Activated T-helper 2 cell treated with anti-CD3 and anti-CD28 coated beads, Interferon-gamma antibody, Interleukin-2, Interleukin-4, amounts not matched to agents 10 μg/mL and 5 μg/mL and 100 μg/mL, durations not matched to agents 14 hours and 24 hours and 36 hours (primary cell): ENCODE results near the gene ABCA1. TPM values are rescaled to one million over a fixed set of nuclear protein-coding genes. Genes with fewer than 3 reads are reported as not detected.
A peak's percentile ranks its signal among the peaks of the same experiment; 100 is the strongest.
"Not testable (repeated sequence)": the region's sequence is repeated elsewhere in the genome, so short reads cannot be mapped to it uniquely, and the experiment has no call there.

Experiments
- DNase-seq: peaks from one replicate; pipeline ENCODE4 v3.0.0; 2021; ENCODE audit warnings: low spot score
- H3K27ac Mint-ChIP-seq: one replicate; pipeline ENCODE4 v1.8.0; 2021; ENCODE audit warnings: mixed read lengths
- H3K27me3 Mint-ChIP-seq: one replicate; pipeline ENCODE4 v1.8.0; 2021; ENCODE audit warnings: low read depth, mixed read lengths
- H3K36me3 Mint-ChIP-seq: one replicate; pipeline ENCODE4 v1.8.0; 2021; ENCODE audit warnings: low read depth, mixed read lengths
- H3K4me1 Mint-ChIP-seq: one replicate; pipeline ENCODE4 v1.8.0; 2021; ENCODE audit warnings: low read depth, mixed read lengths
- H3K4me3 Mint-ChIP-seq: one replicate; pipeline ENCODE4 v1.8.0; 2021; ENCODE audit warnings: low read depth, mild to moderate bottlenecking, moderate library complexity, mixed read lengths
- H3K9me3 Mint-ChIP-seq: one replicate; pipeline ENCODE4 v1.8.0; 2021; ENCODE audit warnings: mixed read lengths
- intact Hi-C: fragments of 100-400 bp; cut with micrococcal nuclease; formaldehyde crosslinking; loops from one replicate; pipeline ENCODE4 v1.15.1; 2023
- total RNA-seq: library from RNA; stranded (reverse); gene quantifications from 2 replicates; pipeline ENCODE4 v1.2.3, GENCODE V29; 2022

The ABCA1 gene
- total RNA-seq, 1 donor from 2014 or later, result 0.14 TPM

GRCh38 chr9:104769655-104770054, 158.3 kb downstream of the ABCA1 start:
- peaks cover 3% of the 10 kb centered on the region for H3K36me3 Mint-ChIP-seq
- no peaks in the 10 kb centered on the region for H3K9me3 Mint-ChIP-seq
- H3K4me3 Mint-ChIP-seq, result no peak overlapping the region
- no peak for DNase-seq
- H3K4me1 Mint-ChIP-seq, result no peaks in the 10 kb centered on the region
- peaks cover 16% of the 10 kb centered on the region for H3K27me3 Mint-ChIP-seq
- no peak overlapping the region for H3K27ac Mint-ChIP-seq
- intact Hi-C loops, result loop anchor here (10.0 kb wide), 2 partner anchors 225 to 925 kb away; partner anchors contain the start of gene TMEM38B

GRCh38 chr9:104769029-104769428, 158.9 kb downstream of the ABCA1 start:
- not testable (repeated sequence) for H3K36me3 Mint-ChIP-seq, H3K4me1 Mint-ChIP-seq, H3K27ac Mint-ChIP-seq, H3K4me3 Mint-ChIP-seq, H3K9me3 Mint-ChIP-seq, DNase-seq
- intact Hi-C loops, result loop anchor here (10.0 kb wide), 2 partner anchors 226 to 926 kb away; partner anchors contain the start of gene TMEM38B
- peaks cover 16% of the 10 kb centered on the region for H3K27me3 Mint-ChIP-seq

- intact Hi-C loops, result loop anchor here (10.0 kb wide), 2 partner anchors 227 to 927 kb away; partner anchors contain the start of gene TMEM38B
- Mint-ChIP-seq H3K27ac (no peak overlapping the region), H3K9me3 (no peaks in the 10 kb centered on the region), H3K4me1 (no peaks in the 10 kb centered on the region), H3K27me3 (peaks cover 16% of the 10 kb centered on the region), H3K36me3 (peaks cover 3% of the 10 kb centered on the region), H3K4me3 (no peak overlapping the region)
- no peak for DNase-seq
Measured at GRCh38 chr9:104767507-104767906, 160.4 kb downstream of the ABCA1 start.

GRCh38 chr9:104766025-104766424, 161.9 kb downstream of the ABCA1 start:
- H3K4me3 Mint-ChIP-seq, result no peak overlapping the region
- no peaks in the 10 kb centered on the region for H3K4me1 Mint-ChIP-seq
- H3K36me3 Mint-ChIP-seq, result peaks cover 3% of the 10 kb centered on the region
- intact Hi-C loops, result loop anchor here (10.0 kb wide), 2 partner anchors 229 to 929 kb away; partner anchors contain the start of gene TMEM38B
- H3K9me3 Mint-ChIP-seq, result no peaks in the 10 kb centered on the region
- no peak overlapping the region for H3K27ac Mint-ChIP-seq
- DNase-seq, result no peak
- peaks cover 13% of the 10 kb centered on the region for H3K27me3 Mint-ChIP-seq

- intact Hi-C loops, result loop anchor here (10.0 kb wide), 2 partner anchors 230 to 930 kb away; partner anchors contain the start of gene TMEM38B
- Mint-ChIP-seq H3K27me3 (peaks cover 10% of the 10 kb centered on the region), H3K4me3 (peak overlapping the region; percentile 24), H3K27ac (no peak overlapping the region), H3K9me3 (no peaks in the 10 kb centered on the region), H3K36me3 (peaks cover 7% of the 10 kb centered on the region), H3K4me1 (no peaks in the 10 kb centered on the region)
- no peak for DNase-seq
Measured at GRCh38 chr9:104765138-104765537, 162.8 kb downstream of the ABCA1 start.

- intact Hi-C loops, result no loop called here
- Mint-ChIP-seq H3K36me3 (peaks cover 13% of the 10 kb centered on the region), H3K27me3 (peaks cover 2% of the 10 kb centered on the region), H3K4me3 (no peak overlapping the region), H3K27ac (no peak overlapping the region), H3K4me1 (no peaks in the 10 kb centered on the region), H3K9me3 (no peaks in the 10 kb centered on the region)
- no peak for DNase-seq
Measured at GRCh38 chr9:104758974-104759373, 169.0 kb downstream of the ABCA1 start.

- no peak overlapping the region for H3K4me3 Mint-ChIP-seq
- no peaks in the 10 kb centered on the region for H3K9me3 Mint-ChIP-seq
- H3K27me3 Mint-ChIP-seq, result no peaks in the 10 kb centered on the region
- intact Hi-C loops, result no loop called here
- no peak for DNase-seq
- peaks cover 27% of the 10 kb centered on the region for H3K36me3 Mint-ChIP-seq
- H3K27ac Mint-ChIP-seq, result no peak overlapping the region
- peaks cover 21% of the 10 kb centered on the region for H3K4me1 Mint-ChIP-seq
Measured at GRCh38 chr9:104750185-104750767, 177.7 kb downstream of the ABCA1 start.

- H3K4me3 Mint-ChIP-seq, result peak overlapping the region; percentile 98
- no peaks in the 10 kb centered on the region for H3K9me3 Mint-ChIP-seq
- intact Hi-C loops, result loop anchor here (1.0 kb wide), 1 partner anchor 16 kb away; the partner anchor contains the start of gene NIPSNAP3B
- H3K27ac Mint-ChIP-seq, result peak overlapping the region; percentile 98
- peaks cover 21% of the 10 kb centered on the region for H3K36me3 Mint-ChIP-seq
- H3K27me3 Mint-ChIP-seq, result no peaks in the 10 kb centered on the region
- H3K4me1 Mint-ChIP-seq, result peaks cover 21% of the 10 kb centered on the region
- DNase-seq, result no peak
Measured at GRCh38 chr9:104748359-104749031, 179.5 kb downstream of the ABCA1 start.

- intact Hi-C loops, result loop anchor here (1.0 kb wide), 2 partner anchors 17 to 653 kb away; partner anchors contain the start of genes NIPSNAP3B and SMC2
- H3K4me3 Mint-ChIP-seq, result peak within 1 kb of the TSS; percentile 98
- peaks cover 22% of the 10 kb centered on the region for H3K4me1 Mint-ChIP-seq
- peaks cover 19% of the 10 kb centered on the region for H3K36me3 Mint-ChIP-seq
- no peaks in the 10 kb centered on the region for H3K9me3 Mint-ChIP-seq
- H3K27ac Mint-ChIP-seq, result peak within 1 kb of the TSS; percentile 98
- no peaks in the 10 kb centered on the region for H3K27me3 Mint-ChIP-seq
- peak; percentile 85 for DNase-seq
Measured at GRCh38 chr9:104747565-104748358, 180.2 kb downstream of the ABCA1 start, which contains the start of gene NIPSNAP3A. TSS of gene NIPSNAP3A (plus strand) at chr9:104747683. CDS start at chr9:104747793, 110 bp downstream.

- intact Hi-C loops, result loop anchor here (1.0 kb wide), 1 partner anchor 653 kb away; the partner anchor contains the start of gene SMC2
- Mint-ChIP-seq H3K36me3 (peaks cover 15% of the 10 kb centered on the region), H3K4me1 (peaks cover 22% of the 10 kb centered on the region), H3K27me3 (no peaks in the 10 kb centered on the region), H3K9me3 (no peaks in the 10 kb centered on the region), H3K4me3 (peak overlapping the region; percentile 98), H3K27ac (peak overlapping the region; percentile 98)
- no peak for DNase-seq
Measured at GRCh38 chr9:104747245-104747564, 180.8 kb downstream of the ABCA1 start.

GRCh38 chr9:104746798-104747197, 181.2 kb downstream of the ABCA1 start:
- DNase-seq, result no peak
- intact Hi-C loops, result loop anchor here (1.0 kb wide), 1 partner anchor 652 kb away; the partner anchor contains the start of gene SMC2
- Mint-ChIP-seq H3K4me1 (peaks cover 22% of the 10 kb centered on the region), H3K27ac (peak overlapping the region; percentile 98), H3K36me3 (peaks cover 12% of the 10 kb centered on the region), H3K9me3 (no peaks in the 10 kb centered on the region), H3K4me3 (peak overlapping the region; percentile 98), H3K27me3 (no peaks in the 10 kb centered on the region)

GRCh38 chr9:104746285-104746684, 181.7 kb downstream of the ABCA1 start:
- intact Hi-C loops, result no loop called here
- DNase-seq, result no peak
- no peaks in the 10 kb centered on the region for H3K27me3 Mint-ChIP-seq
- H3K36me3 Mint-ChIP-seq, result peaks cover 10% of the 10 kb centered on the region
- H3K27ac Mint-ChIP-seq, result no peak overlapping the region
- no peaks in the 10 kb centered on the region for H3K9me3 Mint-ChIP-seq
- peak overlapping the region; percentile 35 for H3K4me3 Mint-ChIP-seq
- H3K4me1 Mint-ChIP-seq, result peaks cover 22% of the 10 kb centered on the region
